NK-92 (cell line): Measurements from ENCODE around the gene FLRT1.

Source experiments
- DNase-seq: peaks from one replicate; lab custom pipeline; 2025; ENCODE audit not compliant: unreplicated experiment; lab: John Stamatoyannopoulos, UW

The FLRT1 gene

GRCh38 chr11:64006398-64006797 is 29.3 kb upstream of the FLRT1 start:
- no peak for DNase-seq

- no peak for DNase-seq
Measured at GRCh38 chr11:64007160-64007628, 28.5 kb upstream of the FLRT1 start.

DNA sequence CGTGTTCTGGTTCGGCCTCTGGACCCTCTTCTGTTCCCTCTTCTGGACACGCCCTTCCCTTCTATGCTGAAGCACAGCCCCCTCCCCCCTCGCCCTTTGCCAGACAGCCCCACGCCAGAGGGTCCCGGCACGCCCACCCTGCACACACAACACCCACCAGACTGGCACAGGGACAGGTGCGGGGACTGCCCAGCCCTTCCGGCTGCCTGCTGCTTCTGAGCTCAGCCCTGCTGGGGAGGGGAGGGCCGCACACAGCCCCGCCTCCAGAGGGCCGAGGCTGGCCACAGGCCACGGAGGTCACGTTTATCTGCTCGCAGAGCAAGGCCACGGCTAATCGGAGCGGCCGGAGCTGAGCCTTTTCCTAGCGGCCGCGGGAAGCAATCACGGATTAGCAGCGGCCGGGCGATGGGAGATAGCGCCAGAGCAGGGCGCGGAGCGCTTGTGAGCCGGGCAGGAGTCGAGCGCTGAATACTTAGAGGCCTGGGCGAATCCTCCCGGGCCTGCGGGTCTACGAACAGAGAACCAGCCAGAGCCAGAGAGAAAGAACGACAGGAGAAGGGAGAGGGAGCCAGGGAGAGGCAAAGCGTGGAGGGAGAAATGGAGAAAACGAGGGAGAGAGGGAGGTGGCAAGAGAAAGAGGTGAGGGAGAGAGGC is 28.0 kb upstream of the FLRT1 start:
- no peak for DNase-seq

GRCh38 chr11:64008283-64008913 is 27.3 kb upstream of the FLRT1 start:
- no peak for DNase-seq

GRCh38 chr11:64008914-64009633 is 26.7 kb upstream of the FLRT1 start:
- no peak for DNase-seq

- no peak for DNase-seq
Measured at GRCh38 chr11:64009710-64010109, 26.0 kb upstream of the FLRT1 start.

DNA sequence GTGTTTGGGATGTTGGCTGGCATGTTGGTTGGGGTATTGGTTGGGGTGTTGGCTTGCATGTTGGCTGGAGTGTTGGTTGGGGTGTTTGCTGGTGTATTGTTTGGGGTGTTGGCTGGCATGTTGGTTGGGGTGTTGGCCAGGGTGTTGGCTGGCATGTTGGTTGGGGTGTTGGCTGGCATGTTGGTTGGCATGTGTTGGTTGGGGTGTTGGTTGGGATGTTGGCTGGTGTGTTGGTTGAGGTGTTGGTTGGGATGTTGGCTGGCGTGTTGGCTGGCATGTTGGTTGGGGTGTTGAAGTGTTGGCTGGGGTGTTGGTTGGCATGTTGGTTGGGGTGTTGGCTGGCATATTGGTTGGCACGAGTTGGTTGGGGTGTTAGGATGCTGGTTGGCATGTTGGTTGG is 24.9 kb upstream of the FLRT1 start:
- no peak for DNase-seq

DNA sequence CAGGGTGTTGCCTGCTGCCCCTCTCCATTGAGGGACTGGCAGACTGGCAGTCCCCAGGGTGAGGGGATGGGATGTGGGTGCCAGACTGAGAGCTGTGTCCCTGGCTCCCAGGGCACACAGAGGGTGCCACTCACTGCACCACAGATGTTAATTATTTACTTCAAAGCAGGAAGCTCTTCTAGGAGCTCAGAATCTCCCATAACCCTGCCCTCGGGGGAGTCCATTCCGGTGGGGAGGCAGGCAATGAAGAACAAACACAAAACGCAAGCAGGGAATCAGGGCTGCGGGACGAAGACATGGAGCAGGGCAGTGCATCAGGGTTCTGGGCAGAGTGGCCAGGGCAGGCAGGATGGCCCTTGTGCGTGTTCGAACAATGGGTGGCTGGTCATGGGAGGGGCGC is 24.4 kb upstream of the FLRT1 start:
- no peak for DNase-seq

DNA sequence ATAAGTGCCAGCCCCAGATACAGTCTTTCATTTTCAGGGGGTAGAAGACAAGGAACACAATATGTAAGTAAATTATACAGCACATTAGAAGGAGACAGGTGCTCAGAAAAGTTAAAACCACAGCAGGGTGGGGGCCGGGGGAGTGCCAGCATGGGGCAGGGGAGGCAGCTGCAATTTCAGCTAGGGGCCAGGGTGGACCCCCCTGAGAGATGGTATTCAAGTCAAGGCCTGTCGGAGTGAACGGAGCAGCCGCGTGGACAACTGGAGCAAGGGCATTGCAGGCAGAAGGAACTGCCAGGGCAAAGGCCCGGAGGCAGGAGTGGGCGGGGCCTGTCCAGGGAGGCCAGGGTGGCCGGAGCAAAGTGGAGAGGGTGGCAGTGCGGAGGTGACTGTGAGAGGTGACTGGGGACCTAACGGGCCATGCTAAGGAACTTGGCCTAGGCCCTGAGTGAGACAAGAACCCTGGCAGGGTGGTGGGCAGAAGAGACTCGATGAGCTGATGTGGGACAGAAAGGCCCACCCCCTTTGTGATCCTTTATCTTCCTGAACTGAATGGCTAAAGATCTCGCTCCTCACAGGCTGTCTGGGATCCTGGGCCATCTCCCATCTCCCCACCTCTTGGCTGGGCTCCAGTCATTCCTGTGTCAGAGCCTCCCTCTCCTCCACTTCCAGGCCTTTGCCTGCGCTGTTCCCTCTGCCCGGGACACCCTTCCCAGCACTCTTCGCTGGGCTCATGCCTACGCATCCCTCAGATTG is 22.4 kb upstream of the FLRT1 start:
- DNase-seq = no peak

GRCh38 chr11:64014356-64014755 is 21.4 kb upstream of the FLRT1 start:
- DNase-seq = no peak

DNA sequence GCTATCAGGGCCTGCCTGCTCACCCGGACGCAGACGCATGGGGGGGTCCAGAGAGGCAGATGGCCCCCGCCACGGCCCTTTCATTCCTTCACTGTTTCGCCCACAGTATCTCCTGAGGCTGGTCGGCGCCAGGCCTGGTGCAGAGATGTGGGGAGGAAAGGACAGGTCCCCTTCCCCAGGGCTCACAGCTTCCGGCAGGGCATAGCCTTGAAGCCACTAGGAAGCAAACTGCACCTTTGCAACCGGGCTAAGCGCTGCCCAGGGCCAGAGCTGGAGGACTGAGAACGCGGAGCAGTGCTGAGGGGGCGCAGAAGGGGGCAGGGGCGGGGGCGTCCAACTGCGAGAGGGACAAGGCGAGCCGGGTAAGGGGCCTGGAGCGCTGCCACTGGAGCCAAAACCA is 20.2 kb upstream of the FLRT1 start:
- DNase-seq = no peak

- DNase-seq = no peak
Measured at GRCh38 chr11:64015935-64016845, 19.5 kb upstream of the FLRT1 start.

DNA sequence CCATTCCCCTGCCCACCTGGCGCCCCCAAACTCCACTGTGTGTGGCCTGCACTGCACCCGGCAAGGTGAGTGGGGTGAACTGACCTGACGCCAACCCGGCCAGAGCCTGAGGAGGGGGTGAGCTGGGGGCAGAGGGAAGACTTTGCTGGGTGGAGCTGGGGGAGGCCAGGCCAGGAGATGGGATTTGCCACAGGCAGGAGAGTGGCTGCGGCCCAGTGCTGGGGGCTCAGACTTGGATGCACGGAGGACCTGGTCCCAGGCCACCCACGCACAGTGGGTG is 17.8 kb upstream of the FLRT1 start:
- DNase-seq = no peak

GRCh38 chr11:64018310-64018709 is 17.4 kb upstream of the FLRT1 start:
- no peak for DNase-seq

- no peak for DNase-seq
Measured at GRCh38 chr11:64019106-64020037, 16.4 kb upstream of the FLRT1 start.

GRCh38 chr11:64020976-64021756 is 14.6 kb upstream of the FLRT1 start:
- DNase-seq = no peak

DNA sequence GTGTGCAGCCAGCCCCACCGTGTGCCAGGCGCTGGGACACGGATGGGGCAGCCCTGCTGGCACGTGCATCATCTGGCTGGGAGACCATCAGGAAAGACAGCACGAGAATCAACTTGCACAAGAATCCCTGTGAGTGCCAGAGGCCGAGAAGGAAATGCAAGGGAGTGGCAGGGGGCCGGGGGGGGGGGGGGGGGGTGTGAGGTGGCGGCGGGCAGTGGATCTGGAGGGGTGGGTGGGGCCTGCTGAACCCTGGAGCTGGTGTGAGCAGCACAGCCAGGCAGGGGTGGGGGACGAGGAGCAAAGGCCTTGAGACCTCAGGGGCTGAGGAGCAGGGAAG is 14.0 kb upstream of the FLRT1 start:
- DNase-seq = no peak

- no peak for DNase-seq
Measured at GRCh38 chr11:64022125-64022784, 13.5 kb upstream of the FLRT1 start.
